H9 (cell line): ENCODE results near the gene SULT1C3. TPM values are rescaled to one million over a fixed set of nuclear protein-coding genes. Genes with fewer than 3 reads are reported as not detected.

Experiments
- DNase-seq: peaks from one replicate; pipeline ENCODE4 v3.0.0-alpha.2; 2017
- H2AFZ ChIP-seq: one replicate; pipeline ENCODE4 v1.6.1; 2013; ENCODE audit warnings: mild to moderate bottlenecking, low read length, control low read depth, moderate library complexity
- H2AK5ac ChIP-seq: 2 replicates; pipeline ENCODE4 v1.6.1; 2013; ENCODE audit warnings: low read length, control low read depth, mixed read lengths; ENCODE audit not compliant: insufficient read length
- H2BK120ac ChIP-seq: one replicate; pipeline ENCODE4 v1.6.1; 2013; ENCODE audit warnings: low read depth, mild to moderate bottlenecking, low read length, control low read depth, inconsistent platforms; ENCODE audit not compliant: poor library complexity, severe bottlenecking
- H2BK12ac ChIP-seq: 2 replicates; pipeline ENCODE4 v1.6.1; 2013; ENCODE audit warnings: low read length, control low read depth, mixed read lengths, low read depth; ENCODE audit not compliant: insufficient read length
- H2BK15ac ChIP-seq: 2 replicates; pipeline ENCODE4 v1.6.1; 2013; ENCODE audit warnings: low read depth, low read length, control low read depth
- H2BK20ac ChIP-seq: one replicate; pipeline ENCODE4 v1.6.1; 2013; ENCODE audit warnings: low read depth, mild to moderate bottlenecking, low read length, control low read depth, inconsistent platforms; ENCODE audit not compliant: poor library complexity, severe bottlenecking
- H2BK5ac ChIP-seq: 2 replicates; pipeline ENCODE4 v1.6.1; 2013; ENCODE audit warnings: low read length, control low read depth, mixed read lengths; ENCODE audit not compliant: insufficient read length
- H3K14ac ChIP-seq: 2 replicates; pipeline ENCODE4 v1.6.1; 2013; ENCODE audit warnings: low read length, control low read depth; ENCODE audit not compliant: insufficient read depth
- H3K18ac ChIP-seq: 2 replicates; pipeline ENCODE4 v1.6.1; 2013; ENCODE audit warnings: low read depth, mild to moderate bottlenecking, mixed read lengths, low read length, control low read depth; ENCODE audit not compliant: insufficient read length
- H3K23ac ChIP-seq: 2 replicates; pipeline ENCODE4 v1.6.1; 2013; ENCODE audit warnings: low read length, control low read depth, mixed read lengths, low read depth; ENCODE audit not compliant: insufficient read length
- H3K23me2 ChIP-seq: 2 replicates; pipeline ENCODE4 v1.6.1; 2013; ENCODE audit warnings: low read depth, mild to moderate bottlenecking, mixed read lengths, low read length, control low read depth; ENCODE audit not compliant: insufficient read length, poor library complexity, severe bottlenecking
- H3K27ac ChIP-seq: 2 replicates; pipeline ENCODE4 v1.5.1; 2013; ENCODE audit warnings: low read length, control low read depth, mixed read lengths, low read depth; ENCODE audit not compliant: insufficient read length
- H3K27me3 ChIP-seq: 2 replicates; pipeline ENCODE4 v1.6.1; 2013; ENCODE audit warnings: low read length, control low read depth, inconsistent platforms; ENCODE audit not compliant: insufficient read depth
- H3K4ac ChIP-seq: 2 replicates; pipeline ENCODE4 v1.6.1; 2013; ENCODE audit warnings: low read depth, mild to moderate bottlenecking, control low read depth, inconsistent platforms, low read length, moderate library complexity
- H3K4me1 ChIP-seq: 2 replicates; pipeline ENCODE4 v1.6.1; 2013; ENCODE audit warnings: low read length, control low read depth, inconsistent platforms; ENCODE audit not compliant: insufficient read depth
- H3K4me2 ChIP-seq: 2 replicates; pipeline ENCODE4 v1.6.1; 2013; ENCODE audit warnings: low read length, control low read depth, mixed read lengths; ENCODE audit not compliant: insufficient read length, insufficient read depth
- H3K56ac ChIP-seq: 2 replicates; pipeline ENCODE4 v1.6.1; 2013; ENCODE audit warnings: low read depth, mild to moderate bottlenecking, mixed read lengths, low read length, control low read depth; ENCODE audit not compliant: insufficient read length
- H3K79me1 ChIP-seq: 2 replicates; pipeline ENCODE4 v1.6.1; 2013; ENCODE audit warnings: low read depth, mild to moderate bottlenecking, moderate library complexity, low read length, control low read depth, inconsistent platforms; ENCODE audit not compliant: insufficient read depth, poor library complexity, severe bottlenecking
- H3K79me2 ChIP-seq: 2 replicates; pipeline ENCODE4 v1.6.1; 2013; ENCODE audit warnings: low read length, control low read depth, inconsistent platforms; ENCODE audit not compliant: insufficient read depth
- H3K9ac ChIP-seq: 2 replicates; pipeline ENCODE4 v1.6.1; 2013; ENCODE audit warnings: low read length, control low read depth, mixed read lengths; ENCODE audit not compliant: insufficient read length; ENCODE audit errors: extremely low read depth
- H3K9me3 ChIP-seq: one replicate; pipeline ENCODE4 v1.6.1; 2013; ENCODE audit warnings: low read depth, low read length, inconsistent platforms; ENCODE audit not compliant: control insufficient read depth
- H3T11ph ChIP-seq: one replicate; pipeline ENCODE4 v1.6.1; 2013; ENCODE audit warnings: mild to moderate bottlenecking, low read length, control low read depth, inconsistent platforms
- H4K20me1 ChIP-seq: one replicate; pipeline ENCODE4 v1.6.1; 2013; ENCODE audit not compliant: control insufficient read depth, insufficient read length, insufficient read depth
- H4K5ac ChIP-seq: 2 replicates; pipeline ENCODE4 v1.6.1; 2013; ENCODE audit warnings: low read depth, mild to moderate bottlenecking, mixed read lengths, low read length, control low read depth; ENCODE audit not compliant: insufficient read length
- H4K8ac ChIP-seq: replicated peaks from 2 replicates; pipeline ENCODE4 v1.6.1; 2013; ENCODE audit warnings: low read length, control low read depth, mixed read lengths, low read depth; ENCODE audit not compliant: insufficient read length
- H4K91ac ChIP-seq: 2 replicates; pipeline ENCODE4 v1.6.1; 2013; ENCODE audit warnings: low read depth, mild to moderate bottlenecking, moderate library complexity, mixed read lengths, low read length, control low read depth; ENCODE audit not compliant: insufficient read length
- H3K27ac Mint-ChIP-seq, 3 experiments: 2 replicates in 2 of 3; 3 replicates in 1 of 3; pipeline ENCODE4 v1.8.0; 2020 to 2021; ENCODE audit warnings: mixed read lengths in 3 of 3, mild to moderate bottlenecking in 1 of 3, moderate library complexity in 1 of 3
- H3K27me3 Mint-ChIP-seq: 2 replicates; pipeline ENCODE4 v1.8.0; 2021; ENCODE audit warnings: low read depth, mild to moderate bottlenecking, moderate library complexity, mixed read lengths
- H3K36me3 Mint-ChIP-seq, 3 experiments: 2 replicates in 2 of 3; 3 replicates in 1 of 3; pipeline ENCODE4 v1.8.0; 2020 to 2021; ENCODE audit warnings: low read depth in 3 of 3, mixed read lengths in 3 of 3; ENCODE audit not compliant: insufficient read depth in 1 of 3
- H3K4me1 Mint-ChIP-seq, 2 experiments: 2 replicates each; pipeline ENCODE4 v1.8.0; 2020; ENCODE audit warnings: mixed read lengths in 2 of 2
- H3K4me3 Mint-ChIP-seq, 2 experiments: 2 replicates in 1 of 2; 3 replicates in 1 of 2; pipeline ENCODE4 v1.8.0; 2020 to 2021; ENCODE audit warnings: mild to moderate bottlenecking in 2 of 2, mixed read lengths in 2 of 2, moderate library complexity in 1 of 2
- H3K9me3 Mint-ChIP-seq, 2 experiments: 2 replicates in 1 of 2; 3 replicates in 1 of 2; pipeline ENCODE4 v1.8.0; 2020; ENCODE audit warnings: mild to moderate bottlenecking in 2 of 2, mixed read lengths in 2 of 2, moderate library complexity in 1 of 2
- CTCF ChIP-seq: fragments of 200-600 bp; sonication (generic); conservative IDR thresholded peaks from 3 replicates; pipeline ENCODE4 v1.8.0; 2021; ENCODE audit warnings: antibody characterized with exemption, mild to moderate bottlenecking
- WGBS: extraction: QIAGEN DNeasy Blood & Tissue Kit; methylation state at CpG from one replicate; pipeline ENCODE4 v1.1.7; 2013; ENCODE audit warnings: missing lambda C conversion rate, low lambda C conversion rate, mixed read lengths; ENCODE audit not compliant: insufficient read length; ENCODE audit errors: extremely low coverage; 5-methylcytosine and 5-hydroxymethylcytosine counted together
- total RNA-seq: library from RNA; stranded (reverse); gene quantifications from 2 replicates; pipeline ENCODE4 v1.2.1, GENCODE V29; 2021

SULT1C3 gene
- total RNA-seq, 1 experiment from 2014 or later: not detected

DNA sequence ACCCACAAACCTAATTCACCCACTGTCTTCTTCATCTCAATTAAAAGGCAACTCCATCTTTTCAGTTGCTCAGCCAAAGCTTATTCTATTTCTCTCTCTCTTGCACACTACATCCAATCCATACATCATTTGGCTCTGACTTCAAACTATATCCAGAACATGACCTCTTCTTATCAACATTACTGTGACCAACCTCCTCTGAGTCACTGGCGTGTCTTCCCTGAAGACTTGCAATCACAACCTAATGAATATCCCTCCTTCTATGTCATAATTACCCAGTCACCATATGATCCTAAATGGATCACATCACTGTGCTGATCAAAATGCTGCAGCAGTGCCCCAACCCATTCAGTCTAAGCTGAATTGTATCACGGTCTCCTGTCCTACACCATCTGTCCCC lies 22.6 kb upstream of the SULT1C3 start:
- Mint-ChIP-seq H3K27me3 (no peaks in the 10 kb centered on the region), H3K9me3 (peaks cover 6 to 11% of the 10 kb centered on the region in 2 experiments), H3K4me3 (no peak overlapping the region), H3K36me3 (peaks cover 0 to 2% (median under 1%) of the 10 kb centered on the region in 3 experiments; a peak in 4 of 7 replicates), H3K4me1 (no peaks in the 10 kb centered on the region), H3K27ac (no peak overlapping the region)
- Histone ChIP-seq H2BK120ac (no peak overlapping the region), H2BK5ac (no peak overlapping the region), H4K5ac (no peak overlapping the region), H3K4me2 (no peak overlapping the region), H3K79me1 (no peaks in the 10 kb centered on the region), H4K91ac (no peak overlapping the region), H3K27ac (no peak overlapping the region), H4K8ac (no peak overlapping the region), H2BK15ac (no peak overlapping the region), H3K23me2 (no peaks in the 10 kb centered on the region), H3K4ac (no peak overlapping the region), H3K9ac (no peak overlapping the region), H3T11ph (no peak overlapping the region), H3K56ac (no peak overlapping the region), H3K4me1 (no peaks in the 10 kb centered on the region), H3K23ac (no peak overlapping the region), H2AFZ (no peak overlapping the region), H3K14ac (no peak overlapping the region), H3K27me3 (no peaks in the 10 kb centered on the region), H3K9me3 (no peaks in the 10 kb centered on the region), H3K79me2 (no peaks in the 10 kb centered on the region), H4K20me1 (no peaks in the 10 kb centered on the region), H3K18ac (no peak overlapping the region), H2BK20ac (no peak overlapping the region), H2AK5ac (no peak overlapping the region), H2BK12ac (no peak overlapping the region)
- TF ChIP-seq CTCF: no peak
- DNase-seq: no peak
- no CpG with 5 or more reads among the region's 2 CpGs for WGBS
